ENCODE results near the gene SART1.

SART1 gene

GRCh38 chr11:66026017-66026529, 64.5 kb downstream of the SART1 start, which contains the start of gene CATSPER1:
Gene CATSPER1, minus strand, starts transcription at chr11:66026479. Its CDS starts 100 bp downstream, at chr11:66026379.
- Mint-ChIP-seq H3K27me3 (ENCODE audit: low read depth, poor library complexity) (peaks cover 65% of the 10 kb centered on the region), H3K9me3 (no peaks in the 10 kb centered on the region), H3K4me3 (no peak within 1 kb of the TSS), H3K4me1 (no peaks in the 10 kb centered on the region), H3K27ac (no peak within 1 kb of the TSS), H3K36me3 (ENCODE audit: low read depth) (no peaks in the 10 kb centered on the region)
- TF ChIP-seq CTCF (IDR thresholded peaks at IDR 0.05) = no peak
- no peak for DNase-seq
